Ureter (tissue), 1 donor: ENCODE data around the gene ALOX5. TPM values are rescaled to one million over a fixed set of nuclear protein-coding genes. Genes with fewer than 3 reads are reported as not detected.

Source experiments
- DNase-seq: peaks from one replicate; pipeline ENCODE4 v3.0.0-alpha.2; 2020; ENCODE audit warnings: low spot score
- total RNA-seq: library from RNA; stranded (reverse); gene quantifications from one replicate; pipeline ENCODE4 v1.2.4, GENCODE V29; 2023
- donor health status: DM: yes; HTN: yes; CAD: no.

ALOX5 gene
- total RNA-seq, 1 donor from 2014 or later = 237 TPM

DNA sequence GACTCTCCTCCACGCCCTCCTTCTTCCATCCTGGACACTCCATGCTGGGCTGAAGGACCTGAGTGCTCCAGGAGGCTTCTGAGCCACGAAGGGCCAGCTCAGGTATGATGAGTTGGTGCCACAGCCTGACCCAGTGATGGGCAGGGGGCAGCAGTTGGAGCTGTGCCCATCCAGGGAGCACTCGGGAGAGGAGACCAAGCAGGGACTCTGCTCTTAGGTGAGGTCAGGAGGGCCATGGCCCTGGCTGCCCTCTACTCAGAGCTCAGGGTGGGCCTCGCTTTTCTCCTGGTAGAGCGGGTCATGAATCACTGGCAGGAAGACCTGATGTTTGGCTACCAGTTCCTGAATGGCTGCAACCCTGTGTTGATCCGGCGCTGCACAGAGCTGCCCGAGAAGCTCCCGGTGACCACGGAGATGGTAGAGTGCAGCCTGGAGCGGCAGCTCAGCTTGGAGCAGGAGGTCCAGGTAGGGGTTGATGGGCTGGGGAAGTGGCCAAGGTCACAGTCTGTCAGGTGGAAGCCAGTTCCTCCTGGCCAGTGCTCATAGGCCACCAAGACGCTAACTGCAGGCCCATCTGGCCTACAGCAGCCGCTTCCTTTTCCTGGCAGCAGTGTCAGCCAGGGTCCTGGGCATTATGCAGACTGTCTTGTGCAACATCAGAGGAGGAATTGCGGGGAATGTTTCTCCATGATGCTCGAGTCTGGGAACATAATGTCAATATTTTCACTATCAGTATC lies 50.8 kb downstream of the ALOX5 start:
- no peak for DNase-seq

DNA sequence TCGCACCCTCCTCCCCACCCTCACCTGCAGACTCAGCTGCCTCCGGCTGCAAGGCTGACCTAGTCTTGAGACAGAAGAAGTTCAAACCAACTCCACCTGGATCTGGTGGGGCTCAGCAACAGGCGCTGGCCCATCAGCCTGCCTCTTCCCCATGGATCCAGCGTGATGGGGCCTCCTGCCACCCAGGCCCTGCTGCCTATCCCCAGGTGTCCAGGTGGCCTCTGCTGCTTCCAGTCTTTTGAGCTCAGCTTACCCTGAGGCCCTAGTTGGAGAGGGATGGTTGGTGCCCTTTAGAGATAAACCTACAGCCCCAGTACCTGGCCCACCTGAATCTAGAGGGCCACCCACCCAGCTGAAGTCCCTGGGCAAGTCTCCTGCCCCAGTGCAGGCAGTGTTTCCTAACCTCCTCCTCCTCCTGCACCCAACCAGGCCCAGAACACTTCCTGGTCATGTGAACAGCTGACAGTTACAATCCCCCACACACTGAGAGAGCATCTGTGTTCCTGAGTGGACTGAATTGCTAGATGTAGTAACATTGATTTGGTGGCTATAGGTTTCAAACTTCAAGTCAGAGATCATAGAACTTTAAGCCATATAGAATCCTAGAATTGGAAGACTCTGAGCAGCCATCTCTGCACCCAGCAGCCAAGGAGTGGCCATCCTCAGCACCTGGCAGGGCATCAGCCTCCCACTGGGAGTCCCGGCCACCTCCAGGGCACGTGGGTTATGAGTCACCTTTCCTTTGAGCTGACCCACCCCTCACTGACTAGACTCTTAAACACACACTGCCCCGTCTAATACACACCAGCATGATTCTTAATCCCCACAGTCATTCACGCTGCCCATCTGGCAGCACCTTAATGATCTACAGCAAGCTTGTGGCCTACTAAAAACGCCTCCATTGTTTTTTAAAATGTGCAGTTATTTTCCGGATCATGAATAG lies 51.9 kb downstream of the ALOX5 start:
- no peak for DNase-seq

DNA sequence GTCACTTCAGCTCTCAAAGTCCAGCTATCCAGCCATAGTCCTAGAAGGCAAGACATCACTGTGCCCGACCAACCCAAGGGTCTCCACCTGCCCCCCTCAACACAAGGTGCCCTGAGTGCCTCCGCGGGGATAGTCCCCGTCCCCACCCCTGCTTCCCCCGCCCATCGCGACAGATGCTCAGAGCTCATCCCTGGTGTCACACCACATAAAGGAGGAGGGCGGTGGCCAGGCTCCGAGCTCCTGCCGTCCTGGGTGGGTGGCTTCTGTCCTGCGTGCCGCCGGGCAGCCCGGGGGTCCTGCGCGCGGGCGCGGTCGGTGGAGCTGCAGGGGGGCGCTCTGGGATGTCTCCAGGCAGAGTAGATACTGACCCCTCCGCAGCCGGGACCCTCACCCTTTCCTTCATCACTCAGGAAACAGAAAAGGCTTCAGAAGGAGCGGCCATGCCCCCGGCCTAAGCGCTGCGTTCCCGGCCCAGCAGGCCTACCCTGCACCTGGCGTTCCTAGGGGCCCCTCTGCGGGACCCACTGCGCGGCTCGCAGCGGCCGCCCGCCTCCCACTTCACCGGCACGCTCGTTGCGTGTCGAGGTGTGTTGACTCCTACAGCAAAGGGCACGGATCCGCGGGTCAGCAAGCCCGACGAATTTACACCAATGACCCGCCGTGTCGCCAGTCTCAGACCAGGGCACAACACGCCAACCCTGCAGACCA lies 53.4 kb downstream of the ALOX5 start:
- no peak for DNase-seq

DNA sequence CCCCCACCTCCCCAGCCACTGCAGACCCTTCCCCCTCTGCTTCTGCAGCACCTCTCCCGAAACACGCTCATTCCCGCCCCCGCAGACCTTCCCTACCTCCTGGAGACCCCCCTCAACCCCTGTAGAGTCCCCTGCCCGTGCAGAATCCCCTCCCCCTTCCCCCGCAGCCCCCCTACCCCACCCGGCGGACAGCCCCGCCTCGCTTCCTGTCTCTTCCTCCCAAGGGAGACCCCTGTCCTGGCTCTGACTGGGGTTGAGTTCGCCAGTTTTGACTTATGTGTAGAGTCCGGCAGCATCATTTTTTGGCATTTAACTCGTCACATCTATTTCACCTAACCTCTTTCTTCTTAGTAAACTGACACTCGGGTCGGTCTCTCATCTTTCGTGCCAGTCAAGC lies 54.0 kb downstream of the ALOX5 start:
- DNase-seq = no peak

DNA sequence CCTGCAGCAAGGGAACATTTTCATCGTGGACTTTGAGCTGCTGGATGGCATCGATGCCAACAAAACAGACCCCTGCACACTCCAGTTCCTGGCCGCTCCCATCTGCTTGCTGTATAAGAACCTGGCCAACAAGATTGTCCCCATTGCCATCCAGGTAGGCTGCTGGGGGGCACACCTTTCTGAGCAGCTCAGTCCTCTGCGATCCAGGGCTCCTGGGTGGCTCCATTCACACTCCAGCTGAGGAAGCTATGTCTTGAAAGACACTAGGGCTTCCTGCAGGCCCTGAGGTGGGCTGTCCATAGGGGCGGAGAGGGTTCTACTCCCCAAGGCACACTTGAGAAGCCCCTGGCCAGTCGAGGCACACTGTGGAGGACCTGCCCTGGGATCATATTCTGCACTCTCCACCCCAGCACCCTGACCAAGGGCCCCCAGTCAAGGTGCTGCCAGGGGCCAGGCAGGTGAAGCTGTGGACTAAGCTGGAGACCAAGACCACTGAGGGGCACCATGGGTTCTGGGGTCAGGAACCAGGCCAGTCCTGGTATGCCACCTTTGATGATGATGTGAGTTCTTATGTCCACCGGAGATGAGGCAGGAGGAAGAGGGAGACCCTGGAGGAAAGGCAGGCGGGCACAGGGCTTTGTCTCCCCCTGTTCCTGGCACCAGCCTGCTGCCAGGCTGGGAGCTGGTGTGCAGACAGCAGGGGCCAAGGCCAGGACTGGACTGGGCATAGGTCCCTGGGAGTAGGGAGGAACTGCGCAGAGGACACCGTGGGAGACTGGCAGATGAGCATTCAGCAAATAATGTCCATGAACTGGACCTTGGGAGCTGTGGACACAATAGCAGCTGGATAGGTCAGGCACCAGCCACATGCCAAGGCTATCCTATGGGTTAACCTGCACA lies 54.8 kb downstream of the ALOX5 start:
- DNase-seq = no peak

DNA sequence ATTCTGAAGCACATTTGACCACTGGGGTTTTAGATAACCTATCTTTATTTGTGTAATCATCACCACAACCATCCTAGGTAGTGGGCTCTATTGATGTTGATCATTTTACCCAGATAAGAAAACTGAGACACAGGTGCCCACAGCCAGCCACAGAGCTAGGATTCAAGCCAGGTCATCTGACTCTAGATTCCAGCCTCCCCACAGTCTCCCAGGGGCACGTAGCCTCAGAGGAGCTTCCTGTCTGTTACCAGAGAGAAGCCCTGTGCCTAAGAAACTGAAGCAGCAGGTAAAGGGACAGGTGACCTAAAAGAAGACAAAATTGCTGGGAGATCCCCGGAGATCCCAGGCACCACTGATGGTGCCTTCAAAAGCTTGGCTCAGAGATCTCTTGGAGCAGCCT lies 55.8 kb downstream of the ALOX5 start:
- no peak for DNase-seq

DNA sequence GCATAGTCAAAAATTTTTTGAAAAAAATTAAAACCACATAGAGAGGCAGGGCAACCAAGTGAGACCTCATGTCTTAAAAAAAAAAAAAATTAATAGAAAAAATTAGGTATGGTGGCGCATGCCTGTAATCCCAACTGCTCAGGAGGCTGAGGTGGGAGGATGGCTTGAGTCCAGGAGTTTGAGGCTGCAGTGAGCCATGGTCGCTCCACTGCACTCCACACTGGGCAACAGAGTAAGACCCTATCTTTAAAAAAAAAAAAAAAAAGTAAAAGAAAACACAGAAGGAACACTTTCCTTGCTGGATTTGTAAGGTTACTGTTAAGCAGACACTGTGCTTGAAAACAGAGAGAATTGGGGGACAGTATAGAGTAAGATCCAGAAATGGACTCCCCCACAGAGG lies 58.1 kb downstream of the ALOX5 start:
- no peak for DNase-seq

DNA sequence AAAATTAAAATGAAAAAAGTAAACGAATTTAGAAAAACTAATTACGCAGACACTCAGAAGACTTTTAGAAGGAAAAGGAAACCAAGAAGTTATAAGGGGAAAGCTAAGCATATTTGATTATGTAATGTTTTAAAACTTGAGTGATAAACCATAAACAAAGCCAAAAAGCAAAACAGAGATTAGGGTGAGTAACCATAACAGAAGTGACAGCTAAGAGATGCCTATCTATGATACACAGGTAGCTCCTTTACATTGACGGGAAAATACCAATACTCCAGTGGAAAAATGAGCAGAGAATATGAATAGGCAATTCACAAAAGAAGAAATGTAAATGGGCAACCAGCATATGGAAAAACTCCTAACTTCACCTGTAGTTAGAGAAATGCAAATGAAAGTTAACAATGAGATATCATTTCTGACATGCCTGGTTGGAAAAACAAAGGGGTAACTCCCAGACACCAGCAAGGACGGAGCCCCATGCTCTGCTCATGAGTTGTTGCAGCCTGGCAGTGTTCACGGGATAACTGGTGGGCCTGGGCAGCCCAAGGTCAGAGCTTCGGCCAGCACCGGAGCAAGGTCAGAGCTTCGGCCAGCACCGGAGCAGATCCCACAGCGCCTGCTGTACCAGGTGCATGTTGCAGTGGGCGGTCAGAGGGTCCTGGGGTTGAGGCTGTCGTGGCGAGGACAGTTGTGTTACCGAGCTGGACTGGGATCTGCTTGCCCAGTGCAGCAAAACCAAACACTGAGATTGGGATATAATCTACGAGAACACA lies 58.9 kb downstream of the ALOX5 start:
- peak; percentile 38 for DNase-seq

DNA sequence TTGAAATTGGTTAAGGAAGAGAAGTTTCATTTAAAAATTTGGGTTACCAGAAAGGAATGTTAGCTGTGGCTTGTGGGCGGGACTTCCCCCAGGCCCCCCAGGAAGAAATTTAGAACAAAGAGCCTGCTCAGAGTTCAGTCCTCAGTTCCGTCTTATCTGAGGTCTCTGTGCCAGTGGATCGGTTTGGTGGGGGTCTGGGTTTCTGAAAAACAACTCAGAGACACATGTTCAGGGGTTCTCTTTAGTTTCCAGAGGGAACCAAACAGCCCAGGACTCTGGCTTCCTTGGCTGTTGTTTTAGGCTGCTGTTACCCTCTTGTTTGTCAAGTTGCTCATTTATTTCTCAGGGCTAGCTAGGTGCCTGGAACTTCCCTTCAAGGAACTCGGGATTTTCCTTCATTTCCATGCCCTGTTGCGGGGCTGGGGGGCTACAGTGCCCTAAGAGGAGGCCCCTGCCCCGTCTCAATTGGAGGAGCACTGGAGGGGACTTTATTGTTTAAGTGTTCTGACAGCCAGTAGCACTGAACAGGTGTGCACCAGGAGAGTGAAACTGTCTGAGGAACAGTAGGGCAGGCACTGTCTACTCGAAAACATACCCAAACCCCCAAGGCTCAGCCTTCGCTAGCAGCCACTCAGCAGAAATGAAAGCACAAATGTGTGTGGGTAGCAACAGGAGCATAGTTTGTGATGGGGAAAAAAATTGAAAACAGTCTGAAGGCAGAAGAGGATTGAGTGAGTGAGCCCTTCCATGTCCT lies 59.9 kb downstream of the ALOX5 start:
- DNase-seq = no peak

DNA sequence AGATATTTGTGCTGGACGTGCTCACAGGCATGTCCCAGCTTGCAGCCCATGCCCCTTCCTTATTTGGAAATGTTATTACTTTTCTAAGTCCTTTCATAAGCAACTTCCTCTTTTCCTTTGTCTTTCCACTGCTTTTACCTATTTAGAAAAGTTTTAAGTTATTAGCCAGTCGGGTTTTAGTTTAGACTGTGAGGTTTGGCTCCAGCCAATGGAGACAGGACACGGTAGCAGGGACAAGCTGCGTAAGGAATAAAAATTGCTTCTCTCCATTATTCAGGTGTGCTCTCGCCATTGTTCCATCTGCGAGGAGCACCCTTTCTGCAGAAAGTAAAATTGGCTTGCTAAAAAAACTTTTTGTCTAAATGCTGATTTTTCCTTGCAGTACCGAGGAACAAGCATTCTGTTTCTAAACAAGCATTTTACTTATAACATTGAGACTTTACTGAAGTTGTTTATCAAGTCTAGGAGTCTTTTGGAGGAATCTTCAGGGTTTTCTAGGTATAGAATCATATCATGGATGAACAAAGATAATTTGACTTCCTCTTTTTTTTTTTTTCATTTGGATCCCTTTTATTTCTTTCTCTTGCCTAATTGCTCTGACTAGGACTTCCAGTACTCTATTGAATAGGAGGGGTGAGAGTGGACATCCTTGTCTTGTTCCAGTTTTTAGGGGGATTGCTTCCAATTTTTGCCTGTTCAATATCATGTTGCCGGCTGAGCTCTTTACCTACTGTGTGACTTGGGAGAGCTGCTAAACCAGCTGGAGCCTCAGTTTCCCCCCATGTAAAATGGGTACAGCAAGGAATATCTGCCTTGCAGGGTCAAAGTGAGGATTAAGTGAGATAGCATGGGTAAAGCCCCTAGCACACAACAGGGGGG lies 63.8 kb downstream of the ALOX5 start:
- no peak for DNase-seq

DNA sequence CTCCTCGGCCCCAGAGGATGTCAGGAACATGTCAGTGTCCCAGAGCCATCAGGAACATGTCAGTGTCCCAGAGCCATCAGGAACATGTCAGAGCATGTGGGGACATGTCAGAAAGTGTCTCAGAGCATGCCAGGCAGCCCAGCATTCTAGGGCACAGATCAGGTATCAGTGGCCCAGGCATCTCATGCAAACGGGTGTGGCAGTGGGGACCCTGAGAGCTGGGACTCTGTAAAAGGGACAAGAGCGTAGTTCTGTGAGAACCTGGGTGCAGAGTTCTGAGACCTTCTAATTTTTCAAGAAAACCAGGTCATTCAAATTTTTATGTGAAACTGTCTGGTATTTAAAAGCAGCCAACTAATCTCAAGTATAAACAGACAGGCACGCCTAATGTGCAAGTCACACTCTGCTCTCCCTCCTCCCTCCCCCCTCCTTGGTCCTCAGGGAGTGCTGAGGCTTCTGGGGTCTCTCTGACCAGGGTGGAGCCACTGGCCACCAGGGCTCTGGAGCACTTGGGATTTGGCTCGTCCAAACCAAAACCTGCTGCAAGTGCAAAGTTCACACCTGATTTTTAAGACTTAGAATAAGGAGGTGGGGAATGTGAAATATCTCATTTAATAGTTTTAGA lies 64.6 kb downstream of the ALOX5 start:
- DNase-seq = no peak

DNA sequence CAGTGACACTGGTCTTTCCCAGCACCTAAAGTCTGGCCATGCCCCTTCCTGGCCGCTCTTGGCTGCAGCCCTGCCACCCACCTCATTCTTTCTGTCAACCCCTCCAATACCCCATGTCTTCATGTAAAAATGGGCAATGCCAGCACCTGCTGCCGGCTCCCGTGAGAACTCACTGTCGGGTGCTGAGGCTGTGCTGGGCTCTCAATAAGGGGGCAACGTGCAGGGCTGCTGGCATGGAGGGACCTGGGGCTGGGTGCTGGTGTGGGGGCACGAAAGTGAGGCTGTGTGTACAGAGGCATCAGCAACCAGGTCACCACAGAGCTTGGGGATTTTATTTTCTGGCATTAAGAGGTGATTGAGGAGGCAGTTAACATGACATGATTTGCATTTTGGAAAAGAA lies 65.3 kb downstream of the ALOX5 start:
- DNase-seq = no peak

DNA sequence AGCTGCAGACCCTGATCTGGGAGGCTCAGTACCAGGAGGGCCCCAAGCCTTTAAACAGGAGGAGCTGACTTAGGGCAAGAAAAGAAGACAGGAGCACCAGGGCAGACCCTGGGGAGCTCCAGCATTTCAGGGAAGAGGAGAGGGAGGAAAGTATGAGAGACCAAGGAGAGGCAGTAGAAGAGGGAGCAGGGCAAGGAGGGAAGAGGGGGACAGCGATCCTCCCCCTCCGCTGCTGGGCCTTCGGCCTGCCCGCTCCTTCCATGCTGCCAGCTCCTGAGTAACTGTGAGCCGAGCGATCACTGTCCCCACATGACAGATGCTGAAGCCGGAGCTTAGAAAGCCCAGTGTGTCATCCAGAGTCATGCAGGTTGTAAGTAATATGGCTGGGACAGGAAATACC lies 65.9 kb downstream of the ALOX5 start:
- no peak for DNase-seq

DNA sequence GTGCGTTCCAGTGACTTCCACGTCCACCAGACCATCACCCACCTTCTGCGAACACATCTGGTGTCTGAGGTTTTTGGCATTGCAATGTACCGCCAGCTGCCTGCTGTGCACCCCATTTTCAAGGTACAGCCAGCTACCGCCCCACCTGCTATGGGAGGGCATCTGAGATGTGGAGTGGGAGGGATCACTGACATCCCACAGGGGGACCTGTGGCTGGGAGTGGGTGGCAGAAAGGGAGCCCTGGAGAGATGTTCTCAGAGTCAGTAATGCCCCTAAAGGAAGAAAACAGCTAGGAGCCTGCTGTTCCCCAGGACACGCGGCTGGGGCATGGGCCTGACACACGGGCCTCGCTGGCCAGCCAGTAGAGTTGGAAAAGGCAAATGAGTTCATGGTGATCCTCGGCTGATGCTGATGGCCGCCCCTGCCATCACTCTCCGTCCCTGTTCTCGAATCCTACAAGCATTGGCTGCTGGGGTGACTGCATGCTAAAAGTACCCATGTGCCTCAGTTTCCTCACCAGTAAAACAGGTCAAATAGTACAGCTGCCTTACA lies 66.6 kb downstream of the ALOX5 start:
- no peak for DNase-seq

DNA sequence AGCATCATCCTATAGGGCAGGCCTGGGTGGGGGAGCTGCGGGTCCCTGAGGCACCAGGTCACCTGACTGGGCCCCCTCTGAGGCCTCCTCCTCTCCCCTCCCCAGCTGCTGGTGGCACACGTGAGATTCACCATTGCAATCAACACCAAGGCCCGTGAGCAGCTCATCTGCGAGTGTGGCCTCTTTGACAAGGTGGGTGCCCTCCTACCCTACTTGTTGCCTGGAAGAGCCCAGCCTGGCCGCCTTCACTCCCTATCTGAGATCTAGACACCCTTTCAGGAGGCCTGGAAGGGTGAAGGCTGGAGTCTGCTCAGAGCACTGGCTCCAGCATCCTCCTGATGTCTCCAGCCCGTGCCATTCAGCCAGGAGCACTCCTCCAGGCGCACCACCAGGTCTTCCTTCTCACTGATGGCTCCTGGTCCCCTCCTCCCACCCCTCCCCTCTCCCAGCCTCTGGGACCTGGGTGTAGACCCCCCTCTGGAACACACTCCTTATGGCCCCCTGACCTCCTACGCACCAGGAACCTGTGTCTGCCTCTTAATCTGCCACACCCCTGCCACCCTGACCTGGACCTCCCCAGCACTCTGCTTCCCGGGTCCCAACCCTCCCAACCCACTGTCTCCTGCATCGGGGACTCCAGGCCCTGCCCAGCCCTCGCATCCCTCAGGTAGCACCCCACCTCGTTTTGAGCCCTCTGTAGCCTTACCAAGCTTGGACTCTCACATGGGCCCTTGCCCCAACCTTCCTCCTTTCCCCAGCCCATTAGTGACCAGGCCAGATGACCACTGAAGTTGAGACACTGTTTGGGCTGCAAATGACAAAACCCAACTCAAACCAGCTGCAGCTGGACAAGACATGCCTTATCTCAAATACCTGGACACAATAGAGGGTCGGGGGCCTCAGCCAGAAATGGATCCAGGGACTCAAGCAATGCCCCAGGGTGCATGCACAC lies 67.5 kb downstream of the ALOX5 start:
- no peak for DNase-seq

DNA sequence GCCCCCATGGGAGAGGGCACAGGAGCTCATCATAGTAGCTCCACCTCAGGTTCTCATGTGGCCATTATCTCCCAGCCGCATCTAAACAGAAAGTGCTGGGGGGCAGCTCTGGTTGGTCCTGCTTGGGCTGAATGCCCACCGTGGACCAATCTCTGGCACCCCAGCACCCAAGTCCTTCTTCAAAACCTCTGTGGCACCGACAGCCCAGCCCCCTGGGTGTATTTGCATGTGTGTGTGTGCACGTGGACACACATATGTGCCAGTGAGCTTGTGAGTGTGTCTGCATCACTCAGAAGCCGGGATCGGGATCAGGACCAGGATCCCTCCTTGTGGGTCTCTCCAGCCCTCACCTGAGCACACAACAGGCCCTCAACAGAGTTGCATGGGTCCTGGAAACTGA lies 68.2 kb downstream of the ALOX5 start:
- DNase-seq = no peak

DNA sequence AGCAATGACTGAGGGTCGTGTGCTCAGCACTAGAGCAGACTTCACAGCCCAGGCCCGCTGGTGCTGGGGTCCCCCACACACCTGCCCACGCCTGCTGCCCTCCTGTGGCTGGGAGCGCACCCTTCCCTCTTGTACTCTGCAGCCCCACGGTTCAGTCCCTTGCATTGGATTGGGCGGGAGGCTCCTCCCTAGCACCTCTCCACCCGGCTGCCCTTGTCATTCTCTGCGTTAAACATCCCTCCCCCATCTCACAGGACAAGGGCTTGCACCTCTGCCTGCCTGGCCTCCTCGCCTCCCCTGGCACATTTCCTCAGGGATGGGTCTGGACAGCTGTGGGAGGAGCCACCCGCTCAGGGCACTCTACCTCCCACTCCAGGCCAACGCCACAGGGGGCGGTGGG lies 68.6 kb downstream of the ALOX5 start:
- no peak for DNase-seq
